ENCODE data around the gene BOK.
"Not testable (repeated sequence)": the region's sequence is repeated elsewhere in the genome, so short reads cannot be mapped to it uniquely, and the experiment has no call there.

BOK gene, protein sequence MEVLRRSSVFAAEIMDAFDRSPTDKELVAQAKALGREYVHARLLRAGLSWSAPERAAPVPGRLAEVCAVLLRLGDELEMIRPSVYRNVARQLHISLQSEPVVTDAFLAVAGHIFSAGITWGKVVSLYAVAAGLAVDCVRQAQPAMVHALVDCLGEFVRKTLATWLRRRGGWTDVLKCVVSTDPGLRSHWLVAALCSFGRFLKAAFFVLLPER

GRCh38 chr2:241558532-241559322 lies at the start of gene BOK:
BOK (plus strand) TSS chr2:241558745; CDS start chr2:241559484, 739 bp downstream.
- DNase-seq = no peak

DNA sequence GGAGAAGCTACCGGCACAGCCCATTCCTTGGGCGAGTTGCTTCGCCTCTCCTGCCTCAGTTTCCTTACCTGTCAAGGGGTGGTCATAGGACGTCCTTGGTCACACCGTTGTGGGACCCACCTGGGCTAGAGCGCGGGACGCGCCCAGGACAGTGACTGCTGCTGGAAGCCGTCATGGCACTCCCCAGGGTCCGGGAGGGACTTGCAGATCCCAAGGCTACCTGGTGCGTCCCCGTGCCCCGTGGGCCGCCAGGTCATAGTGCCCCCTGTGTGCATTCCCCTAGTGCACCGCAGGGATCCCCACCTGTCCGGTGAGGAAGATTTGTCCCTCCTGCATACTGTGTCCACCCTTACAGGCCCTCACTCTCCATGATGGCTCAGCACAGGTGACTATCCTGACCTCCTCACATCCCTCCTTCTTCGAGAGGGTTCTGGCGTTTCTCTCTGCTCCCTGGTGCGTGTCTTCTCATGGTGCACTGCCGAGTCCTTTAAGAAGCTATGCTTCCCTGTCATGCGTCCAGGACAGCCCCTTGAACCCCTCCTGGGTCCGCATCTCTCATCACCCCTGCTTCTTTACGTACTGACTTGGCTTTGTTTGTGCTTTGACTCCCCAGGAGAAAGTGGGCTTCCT lies 49.3 kb upstream of the BOK start:
- DNase-seq = no peak

- no peak for DNase-seq
Observed at GRCh38 chr2:241511091-241511741, 47.3 kb upstream of the BOK start.

DNA sequence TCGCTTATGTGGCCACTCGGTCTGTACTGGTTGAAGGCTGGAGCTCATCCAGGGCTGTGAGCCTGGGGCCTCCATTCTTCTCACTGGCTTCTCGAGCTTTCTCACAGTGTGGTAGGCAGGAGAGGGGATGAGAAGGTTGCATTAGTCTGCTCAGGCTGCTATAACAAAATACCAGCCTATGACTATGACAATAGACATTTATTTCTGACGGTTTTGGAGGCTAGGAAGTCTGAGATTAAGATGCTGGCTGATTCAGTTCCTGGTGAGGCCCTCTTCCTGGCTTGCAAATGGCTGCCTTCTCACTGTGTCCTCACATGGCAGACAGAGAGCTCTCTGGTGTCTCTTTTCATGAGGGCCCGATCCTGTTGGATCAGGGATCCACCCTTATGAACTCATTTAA lies 44.0 kb upstream of the BOK start:
- DNase-seq = no peak

DNA sequence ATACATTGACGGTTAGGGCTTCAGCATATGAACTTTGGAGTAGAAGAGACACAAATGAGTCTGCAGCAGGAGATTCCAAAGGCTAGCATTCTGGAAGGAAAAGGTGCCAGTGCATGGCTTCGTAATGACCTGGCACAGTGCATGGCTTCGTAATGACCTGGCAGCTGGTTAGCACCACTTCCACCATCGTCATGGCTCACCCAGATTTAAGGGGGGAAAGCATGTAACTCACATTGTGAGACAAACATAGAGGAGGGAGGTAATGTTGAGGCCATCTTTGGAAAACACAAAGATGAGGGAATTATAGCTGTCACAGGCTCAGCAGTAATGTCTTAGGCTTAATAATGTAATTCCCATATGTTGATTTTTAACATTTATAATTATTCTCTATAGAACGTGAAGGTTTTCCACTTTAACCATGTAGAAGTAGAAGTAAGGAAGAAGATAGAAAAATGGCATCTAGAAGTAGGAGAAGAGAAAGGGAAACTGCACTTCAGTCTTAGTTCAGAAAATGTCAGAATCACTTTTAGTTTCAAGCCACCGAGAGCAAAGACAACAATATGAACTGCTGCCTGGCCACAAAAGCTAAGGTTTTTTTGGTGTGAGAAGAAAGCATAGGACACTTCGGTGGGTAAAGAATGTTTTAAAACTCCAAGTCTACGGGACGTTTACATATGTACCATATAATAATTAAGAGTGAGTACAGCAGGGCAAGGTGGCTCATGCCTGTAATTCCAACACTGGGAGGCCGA lies 43.4 kb upstream of the BOK start:
- no peak for DNase-seq

- DNase-seq = no peak
Observed at GRCh38 chr2:241516520-241516965, 42.0 kb upstream of the BOK start.

- no peak for DNase-seq
Observed at GRCh38 chr2:241517297-241517696, 41.2 kb upstream of the BOK start.

DNA sequence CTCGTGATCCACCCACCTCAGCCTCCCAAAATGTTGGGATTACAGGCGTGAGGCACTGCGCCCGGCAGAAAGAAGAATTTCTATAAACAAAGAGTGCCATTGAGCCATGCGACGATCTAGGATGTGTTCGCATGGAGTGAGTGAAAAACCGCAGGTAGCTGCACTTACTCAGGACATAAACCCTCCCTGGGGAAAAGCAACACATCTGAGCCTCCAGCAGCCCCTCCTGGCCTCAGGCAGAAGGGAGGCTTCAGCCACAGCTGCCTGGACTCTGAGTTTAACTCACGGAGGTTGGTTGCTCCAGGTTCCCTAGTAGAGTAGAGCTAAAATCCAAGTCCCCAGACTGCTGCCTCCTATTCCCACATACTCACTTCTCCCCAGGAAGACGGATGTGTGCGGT lies 38.9 kb upstream of the BOK start:
- no peak for DNase-seq

DNA sequence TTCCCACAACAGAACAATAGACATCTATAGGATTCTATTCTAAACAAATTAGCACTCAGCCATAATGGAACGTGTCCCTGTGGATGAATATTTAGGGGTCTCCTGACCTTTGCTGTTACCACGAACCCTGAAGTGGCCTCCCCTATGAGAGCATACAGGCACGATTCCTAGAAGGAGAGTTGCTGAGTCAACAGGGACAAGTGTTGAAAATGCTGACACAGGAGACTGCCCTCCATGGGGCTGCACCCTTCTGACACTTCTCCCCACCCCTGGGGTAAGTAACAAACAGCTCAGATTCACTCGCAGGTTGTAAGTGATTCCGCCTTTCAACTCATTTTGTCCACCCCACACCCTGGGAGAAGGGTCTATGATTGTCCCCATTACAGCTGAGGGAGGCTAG lies 36.1 kb upstream of the BOK start:
- no peak for DNase-seq

DNA sequence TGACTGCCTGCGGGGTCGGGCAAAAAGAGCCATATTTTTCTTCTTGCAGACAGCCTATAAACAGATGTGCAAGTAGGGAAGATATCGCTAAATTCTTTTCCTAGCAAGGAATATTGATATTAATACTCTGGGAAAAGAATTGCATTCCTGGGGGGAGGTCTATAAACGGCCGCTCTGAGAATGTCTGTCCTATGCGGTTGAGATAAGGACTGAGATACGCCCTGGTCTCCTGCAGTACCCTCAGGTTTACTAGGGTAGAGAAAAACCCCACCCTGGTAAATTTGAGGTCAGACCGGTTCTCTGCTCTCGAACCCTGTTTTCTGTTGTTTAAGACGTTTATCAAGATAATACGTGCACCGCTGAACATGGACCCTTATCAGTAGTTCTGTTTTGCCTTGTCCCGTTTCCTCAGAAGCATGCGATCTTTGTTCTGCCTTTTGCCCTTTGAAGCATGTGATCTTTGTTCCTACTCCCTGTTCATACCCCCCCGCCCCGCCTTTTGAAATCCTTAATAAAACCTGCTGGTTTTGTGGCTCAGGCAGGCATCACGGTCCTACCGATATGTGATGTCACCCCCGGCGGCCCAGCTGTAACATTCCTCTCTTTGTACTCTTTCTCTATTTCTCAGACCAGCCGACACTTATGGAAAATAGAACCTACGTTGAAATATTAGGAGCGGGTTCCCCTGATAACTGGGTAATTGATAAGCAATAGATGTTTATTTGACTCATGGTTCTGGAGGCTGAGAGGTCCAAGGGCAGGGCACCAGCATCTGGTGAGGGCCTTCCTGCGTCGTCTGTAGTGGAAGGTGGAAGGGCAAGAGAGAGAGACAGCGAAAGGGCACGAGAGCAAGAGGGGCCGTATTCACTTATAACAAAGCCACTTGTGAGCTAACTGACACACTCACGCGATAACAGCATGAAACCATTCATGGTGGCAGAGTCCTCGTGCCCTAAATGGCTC lies 32.4 kb upstream of the BOK start:
- DNase-seq = not testable (repeated sequence)

DNA sequence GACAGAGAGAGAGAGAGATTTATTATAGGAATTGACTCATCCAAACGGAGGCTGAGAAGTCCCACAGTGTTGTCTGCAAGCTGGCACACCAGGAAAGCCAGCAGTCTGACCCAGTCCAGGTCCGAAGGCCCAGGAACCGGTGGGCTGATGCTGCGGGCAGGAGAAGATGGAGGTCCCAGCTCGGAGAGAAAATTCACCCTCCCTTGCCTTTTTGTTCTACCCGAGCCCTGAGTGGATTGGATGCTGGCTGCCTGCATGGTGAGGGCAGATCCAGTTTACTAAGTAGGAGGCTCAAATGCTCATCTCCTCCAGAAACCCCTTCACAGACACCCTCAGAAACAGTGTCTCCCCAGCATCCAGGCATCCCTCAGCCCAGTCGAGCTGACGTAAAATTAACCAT lies 28.0 kb upstream of the BOK start:
- no peak for DNase-seq

- no peak for DNase-seq
Observed at GRCh38 chr2:241531161-241531722, 27.3 kb upstream of the BOK start.

- no peak for DNase-seq
Observed at GRCh38 chr2:241532168-241532567, 26.4 kb upstream of the BOK start.

DNA sequence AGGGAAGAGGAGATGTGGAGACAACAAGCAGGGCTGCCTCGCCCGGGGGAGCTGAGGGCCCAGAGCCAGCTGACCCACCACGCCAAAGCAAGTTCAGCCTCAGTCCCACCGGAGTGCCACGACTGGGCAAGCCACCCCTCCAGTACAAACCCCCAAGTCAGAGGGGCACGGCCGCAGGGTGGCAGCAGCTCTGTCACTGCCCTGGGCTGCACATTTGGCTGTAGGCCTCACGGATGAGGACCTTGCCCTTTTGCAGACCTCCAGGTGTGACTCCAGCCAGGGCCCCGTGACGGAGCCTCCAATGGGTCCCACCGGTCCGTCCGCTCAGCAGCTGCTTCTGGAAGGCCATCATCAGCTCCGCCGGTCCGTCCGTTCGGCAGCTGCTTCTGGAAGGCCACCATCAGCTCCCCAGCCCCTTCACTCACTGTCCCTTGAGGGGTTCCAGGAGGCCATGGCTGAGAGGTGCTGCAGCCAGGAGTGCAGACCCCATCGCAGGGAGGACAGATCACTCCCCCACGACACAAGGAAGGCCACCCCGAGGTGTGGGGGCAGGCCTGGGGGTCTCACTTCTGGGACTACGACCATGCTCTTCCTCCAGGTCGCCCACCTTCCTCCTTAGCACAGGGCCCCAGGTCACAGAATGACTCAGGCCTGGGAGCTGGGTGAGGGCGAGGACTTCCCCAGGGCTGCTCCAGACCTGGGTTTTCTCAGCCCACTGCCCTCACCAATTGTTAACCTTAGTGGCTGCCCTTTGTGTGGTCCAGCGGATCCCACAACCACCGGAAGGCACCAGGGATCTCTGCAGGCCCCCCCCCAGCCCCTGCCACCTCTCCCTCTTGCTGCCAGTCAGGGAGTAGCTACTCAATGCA lies 25.6 kb upstream of the BOK start:
- DNase-seq = no peak

DNA sequence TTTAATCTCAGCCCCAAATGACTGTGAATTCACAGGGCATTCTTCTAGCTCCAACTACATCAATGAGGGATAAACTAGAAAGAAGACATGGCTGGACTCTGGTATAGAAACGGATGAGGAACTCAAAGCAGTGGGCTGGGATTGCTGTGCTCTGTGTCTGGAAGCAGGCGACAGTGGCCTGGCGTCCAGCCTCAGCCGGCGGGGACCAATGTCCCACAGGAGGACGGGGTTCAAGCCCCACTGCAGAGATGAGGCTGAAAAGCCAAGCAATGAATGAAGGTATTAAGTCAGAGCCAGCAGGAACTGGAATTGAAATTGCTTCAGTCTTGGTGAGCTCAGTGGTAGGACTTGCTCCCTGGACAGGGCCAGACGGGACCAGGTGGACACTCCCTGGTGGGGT lies 24.3 kb upstream of the BOK start:
- no peak for DNase-seq

DNA sequence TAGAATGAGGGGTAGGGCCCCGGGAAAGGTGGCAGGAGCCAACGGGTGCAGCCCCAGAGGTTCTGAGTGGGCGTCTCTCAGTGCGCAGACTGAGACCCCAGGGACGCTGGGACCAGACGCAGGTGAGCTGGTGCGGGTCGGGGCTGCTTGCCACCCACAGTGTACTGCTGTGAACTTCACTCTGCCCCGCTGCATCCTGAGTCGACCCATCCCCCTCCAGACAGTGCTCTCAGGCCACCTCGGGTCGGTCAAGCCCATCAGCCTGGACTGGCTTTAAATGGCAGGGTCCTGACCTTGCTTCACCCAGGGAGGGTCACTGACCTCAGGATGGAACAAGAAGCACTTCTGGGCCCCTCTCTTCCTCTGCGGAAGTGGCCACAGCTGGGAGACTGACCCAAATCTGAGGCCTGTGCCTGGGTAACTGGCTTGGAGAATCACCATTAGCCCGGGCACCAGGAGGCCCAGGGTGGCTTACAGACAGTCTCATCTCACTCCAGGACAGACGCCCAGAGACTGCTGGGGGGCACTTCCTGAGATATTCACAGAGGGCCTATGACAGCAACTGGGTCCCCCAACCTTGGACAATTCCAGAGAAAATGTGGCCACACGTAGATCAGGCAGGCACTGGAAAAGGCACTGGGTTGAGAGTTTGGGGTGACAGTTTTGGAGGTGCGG lies 23.7 kb upstream of the BOK start:
- no peak for DNase-seq

- no peak for DNase-seq
Observed at GRCh38 chr2:241535871-241536655, 22.5 kb upstream of the BOK start.

- DNase-seq = no peak
Observed at GRCh38 chr2:241538838-241539615, 19.5 kb upstream of the BOK start.
